ES-I3 (cell line): ENCODE measurements around the gene ZNF777.
"Not testable (repeated sequence)": the region's sequence is repeated elsewhere in the genome, so short reads cannot be mapped to it uniquely, and the experiment has no call there.

Source experiments
- H3K36me3 ChIP-seq: 2 replicates; pipeline ENCODE4 v1.6.1; 2013; ENCODE audit warnings: mild to moderate bottlenecking, low read length, control low read depth, moderate library complexity; ENCODE audit not compliant: insufficient read depth
- H3K4me1 ChIP-seq: 2 replicates; pipeline ENCODE4 v1.6.1; 2013; ENCODE audit warnings: mild to moderate bottlenecking, control low read depth, low read length; ENCODE audit not compliant: insufficient read depth
- H3K9ac ChIP-seq: 2 replicates; pipeline ENCODE4 v1.6.1; 2013; ENCODE audit warnings: low read depth, mild to moderate bottlenecking, low read length, moderate library complexity
- H3K9me3 ChIP-seq: 2 replicates; pipeline ENCODE4 v1.6.1; 2013; ENCODE audit warnings: mild to moderate bottlenecking, low read length, moderate library complexity; ENCODE audit not compliant: control insufficient read depth, insufficient read depth

ZNF777 gene

GRCh38 chr7:149450821-149451220 is 10.0 kb downstream of the ZNF777 start:
- H3K9ac ChIP-seq = no peak overlapping the region
- H3K36me3 ChIP-seq = peaks cover 4% of the 10 kb centered on the region; the same call in 1 of the 2 replicates
- H3K4me1 ChIP-seq = no peaks in the 10 kb centered on the region

GRCh38 chr7:149449897-149450296 is 11.0 kb downstream of the ZNF777 start:
- Histone ChIP-seq H3K36me3 (peaks cover 4% of the 10 kb centered on the region; the same call in 1 of the 2 replicates), H3K9me3 (no peaks in the 10 kb centered on the region), H3K4me1 (no peaks in the 10 kb centered on the region), H3K9ac (no peak overlapping the region)

More at GRCh38 chr7:149450821-149451220, 10.0 kb downstream of the ZNF777 start:
- H3K9me3 ChIP-seq = no peaks in the 10 kb centered on the region

- no peaks in the 10 kb centered on the region for H3K4me1 ChIP-seq
- no peaks in the 10 kb centered on the region for H3K9me3 ChIP-seq
- peaks cover 4% of the 10 kb centered on the region; the same call in 1 of the 2 replicates for H3K36me3 ChIP-seq
- H3K9ac ChIP-seq = no peak overlapping the region
These were observed 11.9 kb downstream of the ZNF777 start for GRCh38 chr7:149448961-149449360.

- not testable (repeated sequence) for H3K9ac ChIP-seq, H3K9me3 ChIP-seq, H3K4me1 ChIP-seq, H3K36me3 ChIP-seq
These were observed 14.8 kb downstream of the ZNF777 start for GRCh38 chr7:149446026-149446425.

- Histone ChIP-seq H3K9me3 (no peaks in the 10 kb centered on the region), H3K4me1 (no peaks in the 10 kb centered on the region), H3K9ac (no peak overlapping the region), H3K36me3 (no peaks in the 10 kb centered on the region)
These were observed 16.6 kb downstream of the ZNF777 start for GRCh38 chr7:149444287-149444686.

GRCh38 chr7:149443523-149443922 is 17.3 kb downstream of the ZNF777 start:
- no peaks in the 10 kb centered on the region for H3K36me3 ChIP-seq
- no peaks in the 10 kb centered on the region for H3K9me3 ChIP-seq

GRCh38 chr7:149442924-149443323 is 17.9 kb downstream of the ZNF777 start:
- no peaks in the 10 kb centered on the region for H3K9me3 ChIP-seq
- no peaks in the 10 kb centered on the region for H3K4me1 ChIP-seq
- H3K36me3 ChIP-seq = no peaks in the 10 kb centered on the region
- no peak overlapping the region for H3K9ac ChIP-seq

More at GRCh38 chr7:149443523-149443922, 17.3 kb downstream of the ZNF777 start:
- H3K4me1 ChIP-seq = no peaks in the 10 kb centered on the region
- H3K9ac ChIP-seq = no peak overlapping the region

GRCh38 chr7:149440222-149440621 is 20.6 kb downstream of the ZNF777 start:
- H3K9ac ChIP-seq = no peak overlapping the region
- no peaks in the 10 kb centered on the region for H3K4me1 ChIP-seq
- H3K9me3 ChIP-seq = no peaks in the 10 kb centered on the region
- no peaks in the 10 kb centered on the region for H3K36me3 ChIP-seq

GRCh38 chr7:149436358-149436757 is 24.5 kb downstream of the ZNF777 start:
- no peaks in the 10 kb centered on the region for H3K36me3 ChIP-seq
- no peaks in the 10 kb centered on the region for H3K4me1 ChIP-seq
- H3K9ac ChIP-seq = no peak overlapping the region
- no peaks in the 10 kb centered on the region for H3K9me3 ChIP-seq

- Histone ChIP-seq H3K9me3 (no peaks in the 10 kb centered on the region), H3K4me1 (no peaks in the 10 kb centered on the region), H3K36me3 (no peaks in the 10 kb centered on the region), H3K9ac (no peak overlapping the region)
These were observed 27.7 kb downstream of the ZNF777 start for GRCh38 chr7:149433124-149433523.

GRCh38 chr7:149432121-149432691 is 28.7 kb downstream of the ZNF777 start:
- Histone ChIP-seq H3K9ac (no peak overlapping the region), H3K9me3 (no peaks in the 10 kb centered on the region), H3K4me1 (no peaks in the 10 kb centered on the region), H3K36me3 (no peaks in the 10 kb centered on the region)

GRCh38 chr7:149431486-149432120 is 29.3 kb downstream of the ZNF777 start:
- Histone ChIP-seq H3K36me3 (no peaks in the 10 kb centered on the region), H3K9ac (no peak overlapping the region), H3K9me3 (no peaks in the 10 kb centered on the region), H3K4me1 (no peaks in the 10 kb centered on the region)

GRCh38 chr7:149430192-149430591 is 30.7 kb downstream of the ZNF777 start:
- H3K36me3 ChIP-seq = no peaks in the 10 kb centered on the region

GRCh38 chr7:149427893-149428292 is 33.0 kb downstream of the ZNF777 start:
- no peaks in the 10 kb centered on the region for H3K9me3 ChIP-seq
- no peaks in the 10 kb centered on the region for H3K36me3 ChIP-seq
- H3K4me1 ChIP-seq = no peaks in the 10 kb centered on the region
- no peak overlapping the region for H3K9ac ChIP-seq

More at GRCh38 chr7:149430192-149430591, 30.7 kb downstream of the ZNF777 start:
- no peaks in the 10 kb centered on the region for H3K4me1 ChIP-seq
- H3K9ac ChIP-seq = no peak overlapping the region
- H3K9me3 ChIP-seq = no peaks in the 10 kb centered on the region

GRCh38 chr7:149427096-149427680 is 33.7 kb downstream of the ZNF777 start:
- H3K36me3 ChIP-seq = no peaks in the 10 kb centered on the region
- H3K9me3 ChIP-seq = no peaks in the 10 kb centered on the region
- H3K4me1 ChIP-seq = no peaks in the 10 kb centered on the region
- no peak overlapping the region for H3K9ac ChIP-seq
